AG10803 (cell line): ENCODE data around the gene RAB37.

Experiments used
- DNase-seq: peaks from one replicate; pipeline ENCODE4 v3.0.0; 2010; ENCODE audit warnings: low read depth
- H3K4me3 ChIP-seq: 2 replicates; pipeline ENCODE4 v1.5.1; 2011; ENCODE audit warnings: mild to moderate bottlenecking, low read length, control low read depth
- TF ChIP-seq, protein P1 (sequence below): conservative IDR thresholded peaks from 2 replicates; pipeline ENCODE4 v1.5.1; 2011; ENCODE audit warnings: mild to moderate bottlenecking, low read length, control low read depth, inconsistent platforms

The RAB37 gene

DNA sequence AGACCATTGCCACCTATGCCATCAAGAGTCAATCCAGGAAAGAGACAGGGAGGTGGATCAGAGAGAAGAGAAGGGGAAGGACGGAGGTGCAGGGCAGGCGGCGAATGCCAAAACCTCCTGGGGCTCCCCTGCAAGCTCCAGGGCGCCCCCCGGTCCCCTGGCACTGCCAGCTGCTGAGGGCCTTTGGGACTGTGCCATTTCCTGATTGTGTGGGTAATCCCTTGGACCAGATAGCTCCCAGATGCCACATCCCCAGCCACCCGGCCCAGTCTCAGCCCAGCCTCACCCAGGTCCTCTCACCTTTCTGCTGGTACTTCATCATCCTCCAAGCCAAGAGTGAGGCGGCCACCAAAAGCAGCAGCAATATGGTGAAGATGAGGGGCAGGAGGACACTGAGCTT is 39.0 kb upstream of the RAB37 start:
- DNase-seq, result no peak
- H3K4me3 ChIP-seq, result no peak overlapping the region

DNA sequence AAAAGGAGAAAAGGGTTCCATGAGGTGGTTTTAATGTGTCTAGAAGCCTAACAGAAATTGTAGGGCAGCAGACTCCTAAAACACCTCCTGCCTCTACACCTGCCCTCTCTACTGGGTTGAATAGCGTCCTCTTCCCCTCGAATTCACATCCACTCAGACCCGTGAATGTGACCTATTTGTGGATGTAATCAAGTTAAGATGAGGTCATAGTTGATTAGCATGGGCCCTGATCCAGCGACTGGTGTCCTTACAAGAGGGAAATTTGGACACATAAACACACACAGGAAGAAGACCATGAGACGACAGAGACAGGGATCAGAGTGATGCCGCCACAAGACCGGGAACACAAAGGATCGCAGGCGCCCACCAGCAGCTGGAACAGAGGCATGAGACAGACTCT is 37.8 kb upstream of the RAB37 start:
- DNase-seq, result no peak
- TF ChIP-seq, protein P1, sequence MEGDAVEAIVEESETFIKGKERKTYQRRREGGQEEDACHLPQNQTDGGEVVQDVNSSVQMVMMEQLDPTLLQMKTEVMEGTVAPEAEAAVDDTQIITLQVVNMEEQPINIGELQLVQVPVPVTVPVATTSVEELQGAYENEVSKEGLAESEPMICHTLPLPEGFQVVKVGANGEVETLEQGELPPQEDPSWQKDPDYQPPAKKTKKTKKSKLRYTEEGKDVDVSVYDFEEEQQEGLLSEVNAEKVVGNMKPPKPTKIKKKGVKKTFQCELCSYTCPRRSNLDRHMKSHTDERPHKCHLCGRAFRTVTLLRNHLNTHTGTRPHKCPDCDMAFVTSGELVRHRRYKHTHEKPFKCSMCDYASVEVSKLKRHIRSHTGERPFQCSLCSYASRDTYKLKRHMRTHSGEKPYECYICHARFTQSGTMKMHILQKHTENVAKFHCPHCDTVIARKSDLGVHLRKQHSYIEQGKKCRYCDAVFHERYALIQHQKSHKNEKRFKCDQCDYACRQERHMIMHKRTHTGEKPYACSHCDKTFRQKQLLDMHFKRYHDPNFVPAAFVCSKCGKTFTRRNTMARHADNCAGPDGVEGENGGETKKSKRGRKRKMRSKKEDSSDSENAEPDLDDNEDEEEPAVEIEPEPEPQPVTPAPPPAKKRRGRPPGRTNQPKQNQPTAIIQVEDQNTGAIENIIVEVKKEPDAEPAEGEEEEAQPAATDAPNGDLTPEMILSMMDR, result no peak
- H3K4me3 ChIP-seq, result no peak overlapping the region

More for the DNA sequence above, 39.0 kb upstream of the RAB37 start:
- TF ChIP-seq, protein P1, result no peak

DNA sequence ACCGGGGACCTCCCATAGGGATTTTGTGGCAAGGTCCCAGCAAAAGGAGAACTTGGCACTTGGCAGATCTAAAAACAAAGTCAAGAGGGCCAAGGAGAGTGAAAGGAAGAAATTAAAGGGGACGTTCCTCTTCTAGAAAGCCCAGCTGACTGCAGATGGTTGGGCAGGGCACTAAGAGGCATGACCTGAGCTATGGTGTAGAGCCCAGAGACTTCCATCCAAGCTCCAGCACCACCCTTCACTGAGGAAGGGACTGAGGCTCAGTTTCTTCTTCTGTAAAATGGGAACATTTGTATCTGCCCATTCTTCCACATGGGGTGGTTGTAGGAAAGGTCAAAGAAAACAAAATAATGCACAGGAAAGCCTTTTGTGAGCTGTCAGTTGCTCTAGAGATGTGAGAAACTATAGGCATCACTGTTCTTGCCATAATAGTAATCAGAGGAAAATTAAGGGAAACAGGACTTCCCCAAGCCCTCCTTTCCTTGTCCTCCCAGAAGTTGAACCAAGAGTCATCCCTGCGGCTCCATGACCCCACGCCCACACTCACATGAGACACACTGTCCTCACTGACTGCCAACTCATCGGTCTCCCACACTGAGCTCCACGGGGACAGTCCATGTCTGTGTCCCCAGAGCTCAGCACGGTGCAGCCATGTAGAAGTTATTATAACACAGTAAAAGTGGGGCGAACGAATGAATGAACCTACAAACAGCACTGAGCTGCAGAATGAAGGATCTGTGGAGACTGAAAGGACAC is 34.8 kb upstream of the RAB37 start:
- DNase-seq, result no peak

DNA sequence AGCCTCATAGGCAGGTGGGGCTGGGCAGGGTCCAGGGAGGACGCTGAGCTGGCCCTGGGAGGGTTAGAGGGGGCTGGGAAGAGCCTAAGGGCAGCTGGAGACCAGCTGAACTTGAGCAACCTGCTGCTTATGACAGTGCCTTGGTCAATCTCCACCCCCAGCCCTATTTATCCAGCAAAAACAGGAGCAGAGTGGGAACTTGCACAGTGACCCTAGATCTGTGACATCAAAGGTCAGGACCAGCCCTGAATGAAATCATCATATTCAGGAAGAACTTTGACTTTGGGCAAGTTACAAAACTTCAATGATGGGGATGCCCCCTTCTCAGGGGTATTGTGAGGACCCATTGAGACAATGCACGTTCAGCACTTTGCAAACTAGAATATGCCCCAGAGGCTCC is 33.7 kb upstream of the RAB37 start:
- DNase-seq, result no peak
- H3K4me3 ChIP-seq, result no peak overlapping the region
- TF ChIP-seq, protein P1, result no peak

More for the DNA sequence above, 34.8 kb upstream of the RAB37 start:
- TF ChIP-seq, protein P1, result no peak
- no peak overlapping the region for H3K4me3 ChIP-seq

DNA sequence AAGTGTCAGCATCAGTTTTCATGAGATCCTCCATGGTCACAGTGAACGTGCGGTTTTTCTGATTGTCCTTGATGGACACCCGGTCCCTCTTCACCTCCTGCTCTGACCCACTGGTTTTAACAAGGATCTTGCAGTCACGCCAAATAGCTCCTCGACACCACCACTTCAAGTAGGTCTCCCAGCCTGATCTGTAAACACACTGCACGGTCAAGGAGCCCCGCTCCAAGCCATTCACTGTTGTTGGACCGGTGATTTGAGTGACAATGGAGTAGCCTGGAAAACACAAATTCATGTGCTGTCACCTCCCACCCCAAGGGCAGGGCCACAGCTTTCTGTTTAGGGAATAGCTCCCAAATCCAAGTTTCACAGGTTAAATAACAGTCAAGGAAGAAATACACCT is 32.5 kb upstream of the RAB37 start:
- DNase-seq, result no peak
- TF ChIP-seq, protein P1, result no peak
- H3K4me3 ChIP-seq, result no peak overlapping the region

DNA sequence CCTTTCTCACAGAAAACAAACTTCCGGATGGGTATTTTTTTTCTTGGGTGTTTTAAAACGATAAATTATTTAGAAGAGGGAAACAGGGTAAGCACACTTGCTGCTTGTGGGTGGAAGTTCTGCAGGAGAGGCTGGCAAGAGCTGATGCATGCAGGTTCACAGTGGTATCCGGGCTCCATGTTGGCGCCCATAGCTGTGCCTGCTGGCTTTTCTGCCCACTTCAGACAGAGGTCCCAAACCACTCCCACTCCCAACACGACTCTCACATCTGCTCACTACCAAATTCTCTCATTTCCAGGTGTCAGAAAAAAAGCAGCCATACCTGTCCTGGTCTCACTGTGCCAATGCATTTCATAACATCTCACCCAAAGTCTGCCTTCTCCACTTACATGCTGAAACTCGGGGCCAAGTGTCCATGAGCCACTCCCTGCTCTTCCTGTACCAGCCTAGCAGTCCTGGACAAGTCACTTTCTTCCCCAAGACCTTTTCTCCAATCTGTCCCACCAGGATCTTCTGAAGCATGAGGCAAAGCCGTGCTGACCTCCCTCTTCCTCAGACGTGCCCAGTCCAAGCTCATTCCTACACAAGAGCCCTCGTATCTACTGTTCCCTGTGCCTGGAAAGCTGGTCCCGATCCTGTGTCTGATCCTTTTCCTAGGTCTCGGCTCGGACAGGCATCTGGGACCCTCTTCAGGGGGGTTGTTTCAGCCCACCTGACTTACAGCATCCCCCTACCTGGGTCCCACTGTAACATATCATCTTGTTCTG is 25.8 kb upstream of the RAB37 start:
- no peak overlapping the region for H3K4me3 ChIP-seq
- no peak for DNase-seq
- TF ChIP-seq, protein P1, result no peak

- TF ChIP-seq, protein P1, result no peak
- DNase-seq, result no peak
- no peak overlapping the region for H3K4me3 ChIP-seq
Observed at GRCh38 chr17:74712301-74712700, 24.8 kb upstream of the RAB37 start.
